SH-SY5Y (cell line): Measurements from ENCODE around the gene RIBC2.

Experiments used
- GATA2 ChIP-seq: IDR thresholded peaks from 2 replicates; pipeline ENCODE4 v1.6.1; 2011; ENCODE audit warnings: mild to moderate bottlenecking, low read depth, low read length
- GATA3 ChIP-seq: IDR thresholded peaks from 2 replicates; pipeline ENCODE4 v1.6.1; 2011; ENCODE audit warnings: low read depth, mild to moderate bottlenecking, low read length, moderate library complexity

GRCh38 chr22:45478108-45478771, 64.7 kb downstream of the RIBC2 start:
- TF ChIP-seq GATA3 = no peak
- TF ChIP-seq GATA2 = no peak
